Natural killer cell treated with Interleukin-12 subunit alpha and Interleukin-12 subunit beta and Interleukin-15 and Interleukin-18, amount 100 ng/mL, for 72 hours (primary cell): Measurements from ENCODE around the gene MEAK7. TPM values are rescaled to one million over a fixed set of nuclear protein-coding genes. Genes with fewer than 3 reads are reported as not detected.

Experiments
- ATAC-seq, 2 donors: fragments of 150-1000 bp; cut with Tn5 transposase in 1 of 2; sonication (Bioruptor Pico), chemical (Tn5 transposase) in 1 of 2; 2 replicates each; pipeline ENCODE4 v1.10.0; 2021
- DNase-seq: peaks from one replicate; pipeline ENCODE4 v3.0.0; 2022; ENCODE audit warnings: low spot score
- H3K27ac Mint-ChIP-seq, 2 donors: 1 replicate in 1 of 2; 2 replicates in 1 of 2; pipeline ENCODE4 v1.8.0; 2022; ENCODE audit warnings: mixed read lengths in 2 of 2, mild to moderate bottlenecking in 1 of 2, moderate library complexity in 1 of 2
- H3K27me3 Mint-ChIP-seq, 2 donors: 1 replicate in 1 of 2; 2 replicates in 1 of 2; pipeline ENCODE4 v1.8.0; 2022; ENCODE audit warnings: mixed read lengths in 2 of 2
- H3K36me3 Mint-ChIP-seq: one replicate; pipeline ENCODE4 v1.8.0; 2022; ENCODE audit warnings: mixed read lengths
- H3K4me1 Mint-ChIP-seq, 2 donors: 1 replicate in 1 of 2; 2 replicates in 1 of 2; pipeline ENCODE4 v1.8.0; 2022; ENCODE audit warnings: low read depth in 2 of 2, mixed read lengths in 2 of 2, mild to moderate bottlenecking in 1 of 2
- H3K4me3 Mint-ChIP-seq: one replicate; pipeline ENCODE4 v1.8.0; 2022; ENCODE audit warnings: mixed read lengths
- H3K9me3 Mint-ChIP-seq: 2 replicates; pipeline ENCODE4 v1.8.0; 2022; ENCODE audit warnings: mixed read lengths
- total RNA-seq, 2 donors: library from RNA; stranded (reverse); gene quantifications; one replicate each; pipeline ENCODE4 v1.2.3, GENCODE V29; 2022

MEAK7 gene
- total RNA-seq, 2 donors from 2014 or later = 9.4 to 10.0 TPM

DNA sequence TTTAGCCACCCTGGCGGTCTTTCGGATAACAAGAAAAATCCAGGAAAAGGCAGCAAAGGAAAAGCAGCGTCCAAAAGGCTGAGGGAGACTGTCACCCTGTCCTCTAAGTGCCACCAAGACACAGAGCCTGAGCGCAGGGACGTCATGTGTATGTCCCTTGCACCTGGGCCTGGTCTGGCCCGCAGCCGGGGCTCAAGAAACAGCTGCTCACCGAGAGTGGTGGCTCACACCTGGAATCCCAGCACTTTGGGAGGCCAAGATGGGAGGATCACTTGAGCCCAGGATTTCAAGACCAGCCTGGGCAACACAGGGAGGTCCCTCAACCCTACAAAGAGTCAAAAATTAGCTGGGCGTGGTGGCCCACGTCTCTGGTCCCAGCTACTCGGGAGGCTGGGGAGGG is 9.2 kb upstream of the MEAK7 start:
- Mint-ChIP-seq H3K9me3 (no peaks in the 10 kb centered on the region), H3K4me1 (peaks cover 32% of the 10 kb centered on the region in 2 donors), H3K27me3 (peaks cover 6% of the 10 kb centered on the region in 2 donors), H3K36me3 (no peaks in the 10 kb centered on the region), H3K27ac (peak overlapping the region; percentile 79 to 81), H3K4me3 (peak overlapping the region; percentile 7)
- ATAC-seq = no peak
- DNase-seq = no peak

DNA sequence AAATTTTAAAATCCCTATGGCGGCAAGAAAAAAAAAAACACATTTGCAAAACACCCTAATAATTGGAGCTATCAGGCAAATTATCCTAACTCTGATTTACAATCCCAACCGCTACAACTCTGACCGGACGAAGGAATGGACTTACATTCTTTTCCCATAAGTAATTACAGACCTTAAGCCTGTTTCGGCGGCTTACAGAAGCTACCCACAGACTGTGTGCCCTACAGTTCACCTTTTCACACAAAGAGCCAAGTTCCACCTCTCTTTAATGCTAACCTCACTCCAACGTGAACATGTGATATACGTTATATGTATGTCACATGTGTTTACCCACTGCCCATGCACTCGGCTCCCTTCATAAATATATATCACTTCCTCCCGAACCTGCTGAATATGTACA is 8.7 kb upstream of the MEAK7 start:
- no peak for DNase-seq
- Mint-ChIP-seq H3K4me3 (no peak overlapping the region), H3K4me1 (peaks cover 32% of the 10 kb centered on the region in 2 donors), H3K9me3 (no peaks in the 10 kb centered on the region), H3K27ac (peak overlapping the region; percentile 79 to 81), H3K36me3 (no peaks in the 10 kb centered on the region), H3K27me3 (peaks cover 6 to 9% of the 10 kb centered on the region in 2 donors)
- ATAC-seq = no peak

DNA sequence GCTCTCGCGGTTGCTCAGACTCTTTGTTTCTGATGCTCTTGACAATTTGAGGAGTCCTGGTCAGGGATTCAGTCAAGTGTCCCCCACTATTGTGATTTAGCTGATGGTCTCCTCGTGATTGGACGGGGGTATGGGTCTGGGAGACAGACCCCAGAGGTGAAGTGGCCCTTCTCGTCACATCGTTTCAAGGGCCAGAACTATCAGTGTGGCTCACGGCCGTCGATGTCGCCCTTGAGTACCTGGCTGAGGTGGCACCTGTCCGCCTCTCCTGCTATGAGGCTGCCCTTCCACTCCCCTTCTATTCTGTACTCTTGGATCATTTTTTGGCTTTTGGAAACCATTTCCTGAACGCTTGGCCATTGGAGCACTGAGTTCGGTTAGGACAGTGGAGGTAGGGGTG is 7.4 kb upstream of the MEAK7 start:
- peak overlapping the region; percentile 12 to 31 for H3K27ac Mint-ChIP-seq
- DNase-seq (no peak), ATAC-seq (no peak)
- H3K9me3 Mint-ChIP-seq = no peaks in the 10 kb centered on the region
- H3K36me3 Mint-ChIP-seq = no peaks in the 10 kb centered on the region
- H3K4me3 Mint-ChIP-seq = no peak overlapping the region
- peaks cover 36 to 39% of the 10 kb centered on the region in 2 donors for H3K4me1 Mint-ChIP-seq
- peaks cover 6 to 9% of the 10 kb centered on the region in 2 donors for H3K27me3 Mint-ChIP-seq

GRCh38 chr16:84511180-84511800 is 6.8 kb upstream of the MEAK7 start:
- ATAC-seq = peak in 1 of 2 donors; percentile 46
- Mint-ChIP-seq H3K27me3 (peaks cover 6 to 9% of the 10 kb centered on the region in 2 donors), H3K36me3 (no peaks in the 10 kb centered on the region), H3K4me1 (peaks cover 35 to 40% of the 10 kb centered on the region in 2 donors), H3K4me3 (no peak overlapping the region), H3K27ac (peak overlapping the region; percentile 12 to 31), H3K9me3 (no peaks in the 10 kb centered on the region)
- peak; percentile 75 for DNase-seq

- Mint-ChIP-seq H3K36me3 (no peaks in the 10 kb centered on the region), H3K27me3 (peaks cover 6 to 8% of the 10 kb centered on the region in 2 donors), H3K4me3 (no peak overlapping the region), H3K4me1 (peaks cover 37 to 40% of the 10 kb centered on the region in 2 donors), H3K27ac (peak overlapping the region in 1 of 2 donors; percentile 73), H3K9me3 (no peaks in the 10 kb centered on the region)
- DNase-seq = no peak
- no peak for ATAC-seq
These were observed 4.8 kb upstream of the MEAK7 start for GRCh38 chr16:84509032-84509950.

DNA sequence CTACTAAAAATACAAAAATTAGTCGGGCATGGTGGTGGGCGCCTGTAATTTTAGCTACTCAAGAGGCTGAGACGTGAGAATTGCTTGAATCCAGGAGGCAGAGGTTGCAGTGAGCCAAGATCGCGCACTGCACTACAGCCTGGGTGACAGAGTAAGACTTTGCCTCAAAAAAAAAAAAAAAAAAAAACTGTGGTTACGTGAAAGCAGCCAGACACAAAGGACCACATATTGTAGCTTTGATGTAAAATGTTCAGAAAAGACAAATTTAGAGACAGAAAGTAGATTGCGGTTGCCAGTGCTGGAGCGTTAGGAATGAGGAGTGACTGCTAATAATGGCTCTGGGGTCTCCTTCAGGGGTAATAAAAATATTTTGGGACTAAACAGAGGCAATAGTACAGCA is 4.0 kb upstream of the MEAK7 start:
- ATAC-seq (no peak), DNase-seq (no peak)
- Mint-ChIP-seq H3K27me3 (peaks cover 6 to 7% of the 10 kb centered on the region in 2 donors), H3K4me3 (no peak overlapping the region), H3K9me3 (no peaks in the 10 kb centered on the region), H3K27ac (peak overlapping the region in 1 of 2 donors; percentile 73), H3K4me1 (peaks cover 35 to 36% of the 10 kb centered on the region in 2 donors), H3K36me3 (no peaks in the 10 kb centered on the region)

DNA sequence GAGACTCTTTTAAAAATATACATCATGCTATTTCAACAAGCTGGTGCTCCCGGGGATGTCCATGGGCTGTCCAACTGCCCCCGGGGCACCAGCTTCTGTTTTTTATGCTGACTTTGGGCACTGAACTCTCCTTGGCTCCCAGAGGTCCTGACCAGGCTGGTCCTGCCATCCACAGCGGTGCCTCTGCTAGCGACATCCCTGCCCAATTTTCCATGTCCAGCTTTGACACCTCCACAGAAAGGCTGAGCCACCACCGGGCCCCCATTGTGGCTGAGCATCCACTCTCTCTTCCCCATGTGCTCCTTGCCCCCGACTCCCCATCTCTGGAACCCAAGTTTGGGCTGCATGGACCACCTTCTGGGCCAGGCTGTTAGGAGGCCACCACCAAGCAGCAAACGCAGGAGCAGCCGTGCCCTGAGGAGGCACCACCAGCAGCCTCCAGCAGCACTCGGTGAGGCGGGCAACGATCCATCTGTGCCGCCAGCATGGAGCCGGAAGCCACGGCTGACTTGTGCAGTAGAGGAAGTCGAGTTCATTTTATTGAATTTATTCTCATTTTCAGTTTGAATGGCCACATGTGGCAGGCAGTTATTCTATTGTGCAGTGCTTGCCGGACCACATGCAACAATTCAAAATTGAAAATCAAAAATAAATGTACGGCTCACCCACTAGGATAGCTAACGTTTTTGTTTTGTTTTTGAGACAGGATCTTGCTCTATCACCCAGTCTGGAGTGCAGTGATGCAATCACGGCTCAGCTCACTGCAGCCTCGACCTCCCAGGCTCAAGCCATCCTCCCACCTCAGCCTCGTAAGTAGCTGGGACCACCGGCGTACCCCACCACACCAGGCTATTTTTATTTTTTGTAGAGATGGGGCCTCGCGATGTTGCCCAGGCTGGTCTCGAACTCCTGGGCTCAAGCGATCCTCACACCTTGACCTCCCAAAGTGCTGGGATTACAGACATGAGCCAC is 2.8 kb upstream of the MEAK7 start:
- H3K9me3 Mint-ChIP-seq = no peaks in the 10 kb centered on the region
- H3K27ac Mint-ChIP-seq = peak overlapping the region; percentile 89 to 90
- H3K36me3 Mint-ChIP-seq = no peaks in the 10 kb centered on the region
- ATAC-seq (peak in 1 of 2 donors; percentile 4), DNase-seq (no peak)
- H3K4me1 Mint-ChIP-seq = peaks cover 30 to 34% of the 10 kb centered on the region in 2 donors
- H3K27me3 Mint-ChIP-seq = peaks cover 6 to 7% of the 10 kb centered on the region in 2 donors
- H3K4me3 Mint-ChIP-seq = peak overlapping the region; percentile 85

DNA sequence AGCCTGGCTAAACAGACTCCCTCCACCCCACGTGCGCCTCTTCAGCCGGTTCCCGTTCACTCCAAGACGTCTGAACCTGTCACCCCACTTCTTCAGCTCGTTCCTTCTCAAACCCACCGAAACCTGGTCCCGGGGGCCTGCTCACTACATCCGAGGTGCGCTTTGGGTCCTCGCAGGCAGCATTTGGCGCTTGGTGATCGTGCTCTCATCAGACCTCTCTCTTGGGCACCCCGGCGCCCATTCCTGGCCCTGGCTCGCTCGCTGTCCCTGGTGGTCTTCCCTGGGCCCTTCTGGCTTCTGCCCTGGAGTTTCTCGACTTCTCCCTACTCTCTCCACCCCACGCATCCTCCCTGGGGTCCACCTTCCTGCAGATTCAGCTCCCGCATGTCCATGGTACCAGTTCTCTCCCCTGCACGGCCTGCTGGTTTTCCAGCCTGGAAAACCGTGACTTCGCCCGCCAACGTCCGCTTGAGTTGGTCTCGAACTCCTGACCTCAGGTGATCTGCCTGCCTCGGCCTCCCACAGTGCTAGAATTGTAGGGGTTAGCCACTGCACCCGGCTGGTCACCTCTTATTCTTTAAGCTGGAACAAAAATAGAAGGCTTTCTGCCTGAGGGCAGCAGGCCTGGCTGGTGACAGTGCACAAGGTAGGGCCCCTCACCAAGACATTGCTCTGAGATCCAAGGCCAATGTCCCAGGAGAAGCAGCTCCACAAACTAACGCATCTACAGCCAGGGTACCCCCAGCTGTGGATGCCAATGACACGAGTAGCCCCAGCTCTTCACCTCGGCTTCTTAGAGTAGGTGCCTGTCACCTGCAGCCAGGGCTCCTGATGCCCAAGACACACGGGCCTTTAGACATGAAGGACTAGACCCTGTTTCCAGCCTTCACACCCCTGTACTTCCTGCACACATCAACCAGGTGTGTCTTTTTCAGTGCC is 1.1 kb upstream of the MEAK7 start:
- no peaks in the 10 kb centered on the region for H3K36me3 Mint-ChIP-seq
- H3K27me3 Mint-ChIP-seq = peaks cover 6 to 7% of the 10 kb centered on the region in 2 donors
- H3K9me3 Mint-ChIP-seq = no peaks in the 10 kb centered on the region
- H3K27ac Mint-ChIP-seq = peak overlapping the region; percentile 75 to 89
- no peak for DNase-seq
- H3K4me1 Mint-ChIP-seq = peaks cover 22 to 28% of the 10 kb centered on the region in 2 donors
- peak overlapping the region; percentile 93 for H3K4me3 Mint-ChIP-seq
- ATAC-seq = no peak

DNA sequence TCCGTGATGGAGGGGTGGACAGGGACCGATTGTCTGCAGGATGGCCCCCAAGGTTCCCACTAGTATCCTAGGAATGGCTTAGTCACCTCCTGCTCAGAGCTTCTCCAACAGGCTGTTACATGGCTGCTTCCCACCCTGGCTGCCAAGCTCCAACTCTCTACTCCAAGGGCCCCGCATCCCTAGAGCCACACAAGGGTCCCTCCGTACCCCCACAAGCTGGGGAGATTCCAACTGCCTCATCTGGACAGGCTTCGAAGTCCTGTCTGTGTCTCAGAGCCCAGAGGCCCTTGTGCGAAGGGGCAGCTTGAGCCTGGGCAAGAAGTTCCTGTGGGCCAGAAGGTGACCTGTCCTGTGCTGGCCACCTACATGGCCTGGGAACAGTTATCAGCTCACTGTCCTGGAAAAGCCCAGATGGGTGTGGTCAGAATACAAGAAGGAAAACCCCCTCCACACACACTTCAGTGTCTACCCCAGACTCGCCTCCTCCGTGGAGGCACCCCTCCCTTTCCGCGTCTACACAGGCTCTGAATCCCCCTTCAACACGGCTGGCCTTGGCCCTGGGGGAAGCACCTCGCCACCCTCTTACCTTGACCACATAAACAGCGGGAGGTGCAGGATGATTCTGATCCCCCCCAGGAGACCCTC is 586 bp downstream of the MEAK7 start:
- H3K9me3 Mint-ChIP-seq = no peaks in the 10 kb centered on the region
- peaks cover 0 to 3% of the 10 kb centered on the region in 2 donors for H3K27me3 Mint-ChIP-seq
- DNase-seq (no peak), ATAC-seq (no peak)
- peak overlapping the region; percentile 93 for H3K4me3 Mint-ChIP-seq
- no peaks in the 10 kb centered on the region for H3K36me3 Mint-ChIP-seq
- peaks cover 22 to 28% of the 10 kb centered on the region in 2 donors for H3K4me1 Mint-ChIP-seq
- peak overlapping the region in 1 of 2 donors; percentile 89 for H3K27ac Mint-ChIP-seq

- H3K27ac Mint-ChIP-seq = no peak overlapping the region
- peaks cover 21 to 28% of the 10 kb centered on the region in 2 donors for H3K4me1 Mint-ChIP-seq
- no peaks in the 10 kb centered on the region for H3K36me3 Mint-ChIP-seq
- ATAC-seq = no peak
- no peaks in the 10 kb centered on the region for H3K27me3 Mint-ChIP-seq
- H3K9me3 Mint-ChIP-seq = no peaks in the 10 kb centered on the region
- H3K4me3 Mint-ChIP-seq = no peak overlapping the region
- DNase-seq = no peak
These were observed 1.9 kb downstream of the MEAK7 start for GRCh38 chr16:84502581-84502980.

GRCh38 chr16:84502075-84502474 is 2.4 kb downstream of the MEAK7 start:
- Mint-ChIP-seq H3K27me3 (no peaks in the 10 kb centered on the region), H3K9me3 (no peaks in the 10 kb centered on the region), H3K36me3 (no peaks in the 10 kb centered on the region), H3K4me1 (peaks cover 16 to 25% of the 10 kb centered on the region in 2 donors), H3K4me3 (no peak overlapping the region), H3K27ac (no peak overlapping the region)
- DNase-seq = no peak
- ATAC-seq = no peak

DNA sequence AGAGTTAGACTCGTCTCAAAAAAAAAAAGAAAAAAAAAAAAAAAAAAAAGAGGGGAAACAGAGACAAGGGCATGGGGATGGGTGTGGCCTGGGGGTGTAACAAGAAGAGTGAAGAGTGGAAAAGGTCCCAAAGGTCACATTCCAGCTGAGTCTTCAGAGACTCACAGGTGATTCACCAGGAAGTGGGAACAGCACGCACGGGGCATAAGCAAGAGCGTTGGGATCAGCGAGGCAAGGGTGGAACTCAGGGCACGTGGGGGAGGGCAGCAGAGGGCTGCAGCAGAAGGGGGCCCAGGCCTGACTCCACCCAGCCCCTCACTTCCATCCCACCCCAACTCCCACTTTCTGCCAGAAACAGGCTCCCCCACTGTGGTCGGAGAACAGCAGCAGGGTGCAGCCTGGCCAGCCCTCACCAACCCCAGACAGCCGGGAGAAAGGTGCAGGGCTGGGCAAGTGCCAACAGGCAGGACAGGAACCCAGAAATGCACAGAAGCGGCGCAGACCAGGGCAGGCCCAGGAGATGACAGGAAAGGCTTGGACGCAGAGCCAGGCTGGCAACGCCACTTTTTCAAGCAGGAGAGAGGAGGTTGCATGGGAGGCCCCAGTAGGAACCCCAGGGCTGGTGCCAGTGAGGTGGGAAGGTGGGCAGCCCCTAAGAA is 3.3 kb downstream of the MEAK7 start:
- Mint-ChIP-seq H3K4me3 (no peak overlapping the region), H3K36me3 (no peaks in the 10 kb centered on the region), H3K27me3 (no peaks in the 10 kb centered on the region), H3K4me1 (peaks cover 13 to 20% of the 10 kb centered on the region in 2 donors), H3K9me3 (no peaks in the 10 kb centered on the region), H3K27ac (no peak overlapping the region)
- DNase-seq (no peak), ATAC-seq (no peak)
